HT-29 (cell line): ENCODE results near the gene NOL11. TPM values are rescaled to one million over a fixed set of nuclear protein-coding genes. Genes with fewer than 3 reads are reported as not detected.
"Not testable (repeated sequence)": the region's sequence is repeated elsewhere in the genome, so short reads cannot be mapped to it uniquely, and the experiment has no call there.

Experiments
- DNase-seq: peaks from one replicate; pipeline ENCODE4 v3.0.0-alpha.2; 2015; ENCODE audit warnings: low spot score
- small RNA-seq: library from RNA; depleted of rRNA; stranded (forward); fragments of <200 nt; gene quantifications from one replicate; pipeline ENCODE3, GENCODE V24; 2014
- total RNA-seq: library from RNA; depleted of rRNA; stranded (reverse); fragments of >200 nt; shearing (Covaris generic); gene quantifications from 2 replicates; pipeline ENCODE4 v1.2.3, GENCODE V29; 2014; rRNA removed

Gene NOL11
- total RNA-seq, 1 experiment from 2014 or later: 37.6 TPM

GRCh38 chr17:67754001-67754400 lies 36.3 kb downstream of the NOL11 start:
- no peak for DNase-seq

- DNase-seq: not testable (repeated sequence)
These were observed 37.0 kb downstream of the NOL11 start for GRCh38 chr17:67754686-67755085.

- DNase-seq: not testable (repeated sequence)
These were observed 39.0 kb downstream of the NOL11 start for GRCh38 chr17:67756766-67757165.

GRCh38 chr17:67759355-67760171 lies 41.8 kb downstream of the NOL11 start:
- DNase-seq: no peak

GRCh38 chr17:67765623-67766022 lies 47.9 kb downstream of the NOL11 start:
- no peak for DNase-seq

- no peak for DNase-seq
These were observed 51.5 kb downstream of the NOL11 start for GRCh38 chr17:67769231-67769630.

GRCh38 chr17:67770539-67770938 lies 52.8 kb downstream of the NOL11 start:
- DNase-seq: no peak

GRCh38 chr17:67772679-67773078 lies 54.9 kb downstream of the NOL11 start:
- DNase-seq: no peak

GRCh38 chr17:67773246-67773645 lies 55.5 kb downstream of the NOL11 start:
- no peak for DNase-seq

- peak; percentile 44 for DNase-seq
These were observed 61.4 kb downstream of the NOL11 start for GRCh38 chr17:67779098-67779672.

GRCh38 chr17:67784364-67785121 lies 66.8 kb downstream of the NOL11 start:
- DNase-seq: no peak

GRCh38 chr17:67785122-67785477 lies 67.4 kb downstream of the NOL11 start:
- DNase-seq: no peak

- DNase-seq: no peak
These were observed 67.8 kb downstream of the NOL11 start for GRCh38 chr17:67785504-67785903.

Small RNA genes within 50 kb of the gene (small RNA-seq; reads per million reads assigned to genes)
- 2.0 reads per million, percentile 65 among the genes with 10 or more reads in this experiment for gene SNORA38B

Other genes starting within 250 kb of the NOL11 start
- 65.2 and 70.6 TPM in 2 replicates for gene BPTF, start 107.6 kb downstream of the NOL11 start, total RNA-seq